Loucy (cell line): ENCODE measurements around the gene TAF10.

Experiments used
- EZH2phosphoT487 ChIP-seq: fragments of 200-600 bp; IDR thresholded peaks from 2 replicates; pipeline ENCODE4 v1.6.1; 2018; ENCODE audit warnings: antibody characterized with exemption, mild to moderate bottlenecking, moderate library complexity, borderline replicate concordance
- TF ChIP-seq, protein P1 (sequence below): fragments of 200-600 bp; sonication (generic); conservative IDR thresholded peaks from 2 replicates; pipeline ENCODE4 v1.5.1; 2014; ENCODE audit warnings: mild to moderate bottlenecking, antibody characterized with exemption, low read length

DNA sequence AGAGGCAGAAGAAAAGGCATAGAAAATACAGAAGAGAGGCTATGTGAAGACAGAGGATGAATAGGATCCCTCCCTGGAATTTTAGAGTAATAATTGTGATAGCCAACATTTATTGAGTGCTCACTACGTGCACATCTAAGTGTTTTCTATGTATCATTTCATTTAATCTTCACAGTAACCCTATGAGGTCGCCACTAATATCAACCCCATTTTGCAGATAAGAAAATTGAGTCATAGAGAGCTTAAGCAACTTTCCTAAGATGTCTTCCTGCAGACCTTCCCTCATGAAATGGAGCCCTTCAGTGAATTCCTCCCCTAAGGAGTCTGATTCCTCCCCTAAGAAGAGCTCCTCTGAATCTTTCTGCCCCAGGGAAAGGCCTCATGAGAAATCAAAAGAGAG, 46.7 kb downstream of the TAF10 start:
- TF ChIP-seq, protein P1, sequence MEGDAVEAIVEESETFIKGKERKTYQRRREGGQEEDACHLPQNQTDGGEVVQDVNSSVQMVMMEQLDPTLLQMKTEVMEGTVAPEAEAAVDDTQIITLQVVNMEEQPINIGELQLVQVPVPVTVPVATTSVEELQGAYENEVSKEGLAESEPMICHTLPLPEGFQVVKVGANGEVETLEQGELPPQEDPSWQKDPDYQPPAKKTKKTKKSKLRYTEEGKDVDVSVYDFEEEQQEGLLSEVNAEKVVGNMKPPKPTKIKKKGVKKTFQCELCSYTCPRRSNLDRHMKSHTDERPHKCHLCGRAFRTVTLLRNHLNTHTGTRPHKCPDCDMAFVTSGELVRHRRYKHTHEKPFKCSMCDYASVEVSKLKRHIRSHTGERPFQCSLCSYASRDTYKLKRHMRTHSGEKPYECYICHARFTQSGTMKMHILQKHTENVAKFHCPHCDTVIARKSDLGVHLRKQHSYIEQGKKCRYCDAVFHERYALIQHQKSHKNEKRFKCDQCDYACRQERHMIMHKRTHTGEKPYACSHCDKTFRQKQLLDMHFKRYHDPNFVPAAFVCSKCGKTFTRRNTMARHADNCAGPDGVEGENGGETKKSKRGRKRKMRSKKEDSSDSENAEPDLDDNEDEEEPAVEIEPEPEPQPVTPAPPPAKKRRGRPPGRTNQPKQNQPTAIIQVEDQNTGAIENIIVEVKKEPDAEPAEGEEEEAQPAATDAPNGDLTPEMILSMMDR: no peak
- no peak for TF ChIP-seq EZH2phosphoT487
